ENCODE measurements around the gene THSD4. TPM values are rescaled to one million over a fixed set of nuclear protein-coding genes. Genes with fewer than 3 reads are reported as not detected.

THSD4 gene
- total RNA-seq, 1 experiment from 2014 or later: 29.0 TPM

GRCh38 chr15:71098920-71099319 lies 16.4 kb upstream of the THSD4 start:
- Histone ChIP-seq H3K9ac (ENCODE audit: low read length) (no peak overlapping the region), H3K27ac (ENCODE audit: low read length) (no peak overlapping the region), H3K9me2 (replicated peaks; ENCODE audit: low read length) (no peaks in the 10 kb centered on the region), H2AFZ (ENCODE audit: low read length) (no peak overlapping the region), H3F3A (ENCODE audit: low read length, unreplicated experiment) (no peaks in the 10 kb centered on the region), H3K9me3 (ENCODE audit: low read length) (no peaks in the 10 kb centered on the region), H3K4me2 (ENCODE audit: low read length) (no peak overlapping the region), H3K4me1 (ENCODE audit: insufficient read depth, low read length) (peaks cover 15% of the 10 kb centered on the region), H3K79me2 (ENCODE audit: low read length) (no peaks in the 10 kb centered on the region), H4K20me1 (ENCODE audit: low read length) (no peaks in the 10 kb centered on the region), H3K4me3 (ENCODE audit: low read length) (no peak overlapping the region), H3K36me3 (ENCODE audit: low read depth, low read length) (no peaks in the 10 kb centered on the region), H3K27me3 (ENCODE audit: low read length) (no peaks in the 10 kb centered on the region)
- CTCF ChIA-PET: no interaction called here
- intact Hi-C loops (cut with micrococcal nuclease): no loop called here
- POLR2A ChIA-PET (ENCODE audit: unreplicated experiment): no interaction called here
- DNase-seq: no peak
- BruUV-seq (replicated peaks): no TSS peak
- no peak for ATAC-seq
- no peak for TF ChIP-seq CTCF (conservative IDR thresholded peaks at IDR 0.05; ENCODE audit: low read depth, low read length)
- no peak for TF ChIP-seq EZH2phosphoT487 (IDR thresholded peaks at IDR 0.05; ENCODE audit: borderline replicate concordance, low read length)
- TF ChIP-seq EZH2 (IDR thresholded peaks at IDR 0.05; ENCODE audit: low read length, unreplicated experiment): no peak

- H2AFZ ChIP-seq (ENCODE audit: low read length): peak overlapping the region; percentile 54
- no TSS peak for BruUV-seq (replicated peaks)
- no peaks in the 10 kb centered on the region for H4K20me1 ChIP-seq (ENCODE audit: low read length)
- peak; percentile 57 for DNase-seq
- H3K79me2 ChIP-seq (ENCODE audit: low read length): no peaks in the 10 kb centered on the region
- no peak overlapping the region for H3K9ac ChIP-seq (ENCODE audit: low read length)
- no peak overlapping the region for H3K4me2 ChIP-seq (ENCODE audit: low read length)
- H3K27ac ChIP-seq (ENCODE audit: low read length): no peak overlapping the region
- TF ChIP-seq EZH2phosphoT487 (IDR thresholded peaks at IDR 0.05; ENCODE audit: borderline replicate concordance, low read length) (no peak), CTCF (conservative IDR thresholded peaks at IDR 0.05; ENCODE audit: low read depth, low read length) (peak; percentile 66), EZH2 (IDR thresholded peaks at IDR 0.05; ENCODE audit: low read length, unreplicated experiment) (no peak)
- no peaks in the 10 kb centered on the region for H3K9me3 ChIP-seq (ENCODE audit: low read length)
- ChIA-PET CTCF (interaction anchor here (0.5 to 0.7 kb wide), 2 partner anchors 21 to 24 kb away, joined by 4 to 5 read pairs; no protein-coding TSS in a partner anchor), POLR2A (ENCODE audit: unreplicated experiment) (no interaction called here)
- no peak overlapping the region for H3K4me3 ChIP-seq (ENCODE audit: low read length)
- intact Hi-C loops (cut with micrococcal nuclease): loop anchor here (1.0 kb wide), 1 partner anchor 92 kb away; no protein-coding TSS in a partner anchor
- no peaks in the 10 kb centered on the region for H3F3A ChIP-seq (ENCODE audit: low read length, unreplicated experiment)
- peak; percentile 84 for ATAC-seq
- no peaks in the 10 kb centered on the region for H3K36me3 ChIP-seq (ENCODE audit: low read depth, low read length)
- H3K27me3 ChIP-seq (ENCODE audit: low read length): no peaks in the 10 kb centered on the region
- H3K9me2 ChIP-seq (replicated peaks; ENCODE audit: low read length): no peaks in the 10 kb centered on the region
- peaks cover 14% of the 10 kb centered on the region for H3K4me1 ChIP-seq (ENCODE audit: insufficient read depth, low read length)
Measured at GRCh38 chr15:71103102-71103676, 12.1 kb upstream of the THSD4 start.

GRCh38 chr15:71104636-71105035 lies 10.6 kb upstream of the THSD4 start:
- no peak overlapping the region for H3K4me3 ChIP-seq (ENCODE audit: low read length)
- no peak overlapping the region for H3K4me2 ChIP-seq (ENCODE audit: low read length)
- ATAC-seq (no peak), DNase-seq (no peak)
- intact Hi-C loops (cut with micrococcal nuclease): no loop called here
- H3F3A ChIP-seq (ENCODE audit: low read length, unreplicated experiment): no peaks in the 10 kb centered on the region
- no peaks in the 10 kb centered on the region for H3K79me2 ChIP-seq (ENCODE audit: low read length)
- H3K9ac ChIP-seq (ENCODE audit: low read length): no peak overlapping the region
- no peaks in the 10 kb centered on the region for H3K9me3 ChIP-seq (ENCODE audit: low read length)
- H3K27ac ChIP-seq (ENCODE audit: low read length): no peak overlapping the region
- no peaks in the 10 kb centered on the region for H4K20me1 ChIP-seq (ENCODE audit: low read length)
- no peak for TF ChIP-seq EZH2 (IDR thresholded peaks at IDR 0.05; ENCODE audit: low read length, unreplicated experiment)
- no peak for TF ChIP-seq CTCF (conservative IDR thresholded peaks at IDR 0.05; ENCODE audit: low read depth, low read length)
- no peak for TF ChIP-seq EZH2phosphoT487 (IDR thresholded peaks at IDR 0.05; ENCODE audit: borderline replicate concordance, low read length)
- POLR2A ChIA-PET (ENCODE audit: unreplicated experiment): no interaction called here
- no peak overlapping the region for H2AFZ ChIP-seq (ENCODE audit: low read length)
- no peaks in the 10 kb centered on the region for H3K27me3 ChIP-seq (ENCODE audit: low read length)
- H3K4me1 ChIP-seq (ENCODE audit: insufficient read depth, low read length): peaks cover 14% of the 10 kb centered on the region
- no peaks in the 10 kb centered on the region for H3K36me3 ChIP-seq (ENCODE audit: low read depth, low read length)
- CTCF ChIA-PET: no interaction called here
- BruUV-seq (replicated peaks): no TSS peak
- H3K9me2 ChIP-seq (replicated peaks; ENCODE audit: low read length): no peaks in the 10 kb centered on the region
